Type B pancreatic cell (in vitro differentiated cells): ENCODE measurements around the gene ASCC2. TPM values are rescaled to one million over a fixed set of nuclear protein-coding genes. Genes with fewer than 3 reads are reported as not detected.

ENCODE experiments used
- DNase-seq: peaks from one replicate; pipeline ENCODE4 v3.0.0; 2021; ENCODE audit warnings: mixed read lengths; ENCODE audit not compliant: unreplicated experiment; ENCODE audit errors: extremely low spot score
- H3K27ac Mint-ChIP-seq: 2 replicates; pipeline ENCODE4 v1.8.0; 2021; ENCODE audit warnings: mild to moderate bottlenecking, mixed read lengths
- H3K27me3 Mint-ChIP-seq: 2 replicates; pipeline ENCODE4 v1.8.0; 2021; ENCODE audit warnings: mixed read lengths
- H3K36me3 Mint-ChIP-seq: 2 replicates; pipeline ENCODE4 v1.8.0; 2021; ENCODE audit warnings: mixed read lengths
- H3K4me1 Mint-ChIP-seq: one replicate; pipeline ENCODE4 v1.8.0; 2021; ENCODE audit warnings: mixed read lengths; ENCODE audit not compliant: unreplicated experiment
- H3K4me3 Mint-ChIP-seq: 2 replicates; pipeline ENCODE4 v1.8.0; 2021; ENCODE audit warnings: mild to moderate bottlenecking, mixed read lengths
- H3K9me3 Mint-ChIP-seq: 2 replicates; pipeline ENCODE4 v1.8.0; 2021; ENCODE audit warnings: mixed read lengths
- total RNA-seq: library from RNA; stranded (reverse); gene quantifications from 2 replicates; pipeline ENCODE4 v1.2.1, GENCODE V29; 2021; ENCODE audit warnings: low replicate concordance
- TF ChIP-seq, protein P1 (sequence below): fragments of 200-600 bp; sonication (generic); conservative IDR thresholded peaks from 2 replicates; pipeline ENCODE4 v1.5.0; 2021; ENCODE audit warnings: antibody characterized with exemption, mild to moderate bottlenecking

The ASCC2 gene
- total RNA-seq, 1 donor from 2014 or later: 47.6 TPM

DNA sequence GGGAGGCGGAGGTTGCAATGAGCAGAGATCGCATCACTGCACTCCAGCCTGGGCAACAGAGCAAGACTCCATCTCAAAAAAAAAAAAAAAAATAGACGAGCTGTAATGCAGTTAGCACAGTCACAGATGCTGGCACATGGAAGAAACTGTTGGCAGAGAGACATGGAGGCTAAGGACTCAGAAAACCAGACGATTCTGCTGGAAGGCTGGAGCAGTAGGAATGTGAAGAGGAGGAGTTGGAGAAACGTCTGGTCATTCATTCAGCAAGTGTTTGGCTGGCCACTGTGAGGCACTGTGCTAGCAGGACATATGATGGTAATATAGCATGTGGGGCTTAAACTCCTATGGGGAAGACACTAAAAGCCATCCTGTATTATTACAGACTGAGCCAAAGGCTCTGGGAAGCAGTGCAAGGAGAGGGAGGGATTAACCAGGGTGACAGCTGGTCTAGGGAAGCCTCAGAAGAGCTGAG, 65.9 kb downstream of the ASCC2 start:
- TF ChIP-seq, protein P1, sequence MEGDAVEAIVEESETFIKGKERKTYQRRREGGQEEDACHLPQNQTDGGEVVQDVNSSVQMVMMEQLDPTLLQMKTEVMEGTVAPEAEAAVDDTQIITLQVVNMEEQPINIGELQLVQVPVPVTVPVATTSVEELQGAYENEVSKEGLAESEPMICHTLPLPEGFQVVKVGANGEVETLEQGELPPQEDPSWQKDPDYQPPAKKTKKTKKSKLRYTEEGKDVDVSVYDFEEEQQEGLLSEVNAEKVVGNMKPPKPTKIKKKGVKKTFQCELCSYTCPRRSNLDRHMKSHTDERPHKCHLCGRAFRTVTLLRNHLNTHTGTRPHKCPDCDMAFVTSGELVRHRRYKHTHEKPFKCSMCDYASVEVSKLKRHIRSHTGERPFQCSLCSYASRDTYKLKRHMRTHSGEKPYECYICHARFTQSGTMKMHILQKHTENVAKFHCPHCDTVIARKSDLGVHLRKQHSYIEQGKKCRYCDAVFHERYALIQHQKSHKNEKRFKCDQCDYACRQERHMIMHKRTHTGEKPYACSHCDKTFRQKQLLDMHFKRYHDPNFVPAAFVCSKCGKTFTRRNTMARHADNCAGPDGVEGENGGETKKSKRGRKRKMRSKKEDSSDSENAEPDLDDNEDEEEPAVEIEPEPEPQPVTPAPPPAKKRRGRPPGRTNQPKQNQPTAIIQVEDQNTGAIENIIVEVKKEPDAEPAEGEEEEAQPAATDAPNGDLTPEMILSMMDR: peak; percentile 57
- peak overlapping the region; percentile 50 for H3K27ac Mint-ChIP-seq
- peaks cover 23% of the 10 kb centered on the region for H3K36me3 Mint-ChIP-seq
- DNase-seq: no peak
- H3K27me3 Mint-ChIP-seq: no peaks in the 10 kb centered on the region
- peak overlapping the region; percentile 18 for H3K4me3 Mint-ChIP-seq
- H3K4me1 Mint-ChIP-seq: peaks cover 7% of the 10 kb centered on the region
- no peaks in the 10 kb centered on the region for H3K9me3 Mint-ChIP-seq

GRCh38 chr22:29769723-29770321, 68.3 kb downstream of the ASCC2 start:
- H3K9me3 Mint-ChIP-seq: peaks cover 4% of the 10 kb centered on the region
- peak overlapping the region; percentile 70 for H3K4me3 Mint-ChIP-seq
- H3K27me3 Mint-ChIP-seq: no peaks in the 10 kb centered on the region
- peaks cover 14% of the 10 kb centered on the region for H3K4me1 Mint-ChIP-seq
- TF ChIP-seq, protein P1: no peak
- H3K36me3 Mint-ChIP-seq: peaks cover 23% of the 10 kb centered on the region
- H3K27ac Mint-ChIP-seq: no peak overlapping the region
- DNase-seq: no peak

- DNase-seq: no peak
- H3K36me3 Mint-ChIP-seq: peaks cover 23% of the 10 kb centered on the region
- H3K27ac Mint-ChIP-seq: peak overlapping the region; percentile 96
- H3K4me3 Mint-ChIP-seq: peak overlapping the region; percentile 100
- H3K4me1 Mint-ChIP-seq: peaks cover 14% of the 10 kb centered on the region
- TF ChIP-seq, protein P1: no peak
- peaks cover 4% of the 10 kb centered on the region for H3K9me3 Mint-ChIP-seq
- H3K27me3 Mint-ChIP-seq: no peaks in the 10 kb centered on the region
Measured at GRCh38 chr22:29768052-29768693, 69.9 kb downstream of the ASCC2 start.

DNA sequence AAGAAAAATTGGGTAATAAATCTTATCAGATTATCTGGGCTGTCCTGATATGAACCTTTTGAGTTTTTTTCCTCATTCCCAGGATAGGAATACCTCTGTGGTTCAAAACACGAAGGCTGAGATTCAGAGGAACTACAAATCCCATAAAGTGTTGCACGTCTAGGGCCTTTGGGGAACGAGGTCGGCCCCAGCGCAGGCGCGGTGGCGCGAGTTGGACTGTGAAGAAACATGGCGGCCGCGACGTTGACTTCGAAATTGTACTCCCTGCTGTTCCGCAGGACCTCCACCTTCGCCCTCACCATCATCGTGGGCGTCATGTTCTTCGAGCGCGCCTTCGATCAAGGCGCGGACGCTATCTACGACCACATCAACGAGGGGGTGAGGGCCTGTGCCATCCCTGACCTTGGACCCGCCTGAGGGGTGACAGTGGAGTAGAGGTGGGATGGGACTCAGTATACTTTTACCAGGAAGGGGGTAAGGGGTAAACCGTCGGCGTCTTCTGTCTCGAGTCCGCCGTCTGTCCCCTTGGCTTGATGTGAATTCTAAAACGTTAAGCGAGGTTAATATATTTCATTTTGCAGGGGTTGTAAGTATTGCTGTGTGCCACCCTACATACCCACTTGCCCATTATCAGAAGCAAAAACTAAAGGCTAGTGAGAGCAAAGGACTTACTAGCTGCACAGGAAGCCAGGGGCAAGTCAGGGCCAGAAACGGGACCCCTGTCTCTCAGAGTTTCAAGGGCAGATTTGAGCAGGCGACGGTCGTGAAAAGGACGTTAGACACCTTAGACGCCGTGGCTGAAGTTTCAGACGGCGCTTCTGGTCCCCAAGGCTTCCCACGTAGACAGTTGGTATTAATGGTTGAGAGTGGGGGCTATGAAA, 70.7 kb downstream of the ASCC2 start, which contains the start of gene UQCR10:
Gene UQCR10 (plus strand): TSS at position 199 of the 881 bp plus-strand sequence. CDS start 30 bp downstream, at position 229.
- peaks cover 22% of the 10 kb centered on the region for H3K36me3 Mint-ChIP-seq
- peak within 1 kb of the TSS; percentile 96 for H3K27ac Mint-ChIP-seq
- peaks cover 14% of the 10 kb centered on the region for H3K4me1 Mint-ChIP-seq
- peak within 1 kb of the TSS; percentile 100 for H3K4me3 Mint-ChIP-seq
- peaks cover 4% of the 10 kb centered on the region for H3K9me3 Mint-ChIP-seq
- TF ChIP-seq, protein P1: no peak
- no peaks in the 10 kb centered on the region for H3K27me3 Mint-ChIP-seq
- peak; percentile 92 for DNase-seq

DNA sequence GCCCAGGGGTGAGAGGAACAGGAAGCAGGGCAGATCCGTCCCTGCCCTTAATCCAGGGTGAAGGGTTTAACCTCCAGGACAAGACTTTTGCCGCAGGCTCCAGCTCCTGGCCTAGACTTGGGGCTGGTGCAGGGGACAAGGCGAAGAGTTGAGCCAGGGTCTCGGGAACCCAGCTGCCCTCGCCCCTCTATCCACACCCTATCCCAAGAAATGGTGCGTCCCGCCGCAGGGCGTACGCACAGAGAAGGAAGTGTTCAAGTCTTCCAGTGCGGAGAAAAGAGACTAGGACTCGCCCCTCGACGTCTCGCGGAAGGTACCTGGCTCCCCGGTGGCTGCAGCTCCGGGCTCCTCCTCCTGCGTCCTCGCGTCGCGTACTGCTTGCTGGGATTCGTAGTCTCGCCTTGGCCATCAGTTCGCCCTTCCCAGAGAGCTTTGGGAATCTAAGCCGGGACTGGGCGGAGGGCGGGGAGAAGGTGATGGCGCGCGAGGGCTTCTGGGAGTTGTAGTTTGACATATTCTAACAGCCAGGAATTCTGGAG, 71.4 kb downstream of the ASCC2 start, which contains the start of gene ZMAT5:
Gene ZMAT5 (minus strand): TSS at position 376 of the 539 bp plus-strand sequence. CDS start 18,463 bp downstream, outside the sequence.
- Mint-ChIP-seq H3K4me1 (peaks cover 14% of the 10 kb centered on the region), H3K36me3 (peaks cover 19% of the 10 kb centered on the region), H3K9me3 (peaks cover 4% of the 10 kb centered on the region), H3K27ac (peak within 1 kb of the TSS; percentile 96), H3K4me3 (peak within 1 kb of the TSS; percentile 100), H3K27me3 (no peaks in the 10 kb centered on the region)
- DNase-seq: peak; percentile 93
- TF ChIP-seq, protein P1: no peak
